ENCODE results near the gene RIF1. TPM values are rescaled to one million over a fixed set of nuclear protein-coding genes. Genes with fewer than 3 reads are reported as not detected.

RIF1 gene
- total and polyA plus RNA-seq, 7 donors, result 1.8 to 38.2 (median 31.3) TPM

DNA sequence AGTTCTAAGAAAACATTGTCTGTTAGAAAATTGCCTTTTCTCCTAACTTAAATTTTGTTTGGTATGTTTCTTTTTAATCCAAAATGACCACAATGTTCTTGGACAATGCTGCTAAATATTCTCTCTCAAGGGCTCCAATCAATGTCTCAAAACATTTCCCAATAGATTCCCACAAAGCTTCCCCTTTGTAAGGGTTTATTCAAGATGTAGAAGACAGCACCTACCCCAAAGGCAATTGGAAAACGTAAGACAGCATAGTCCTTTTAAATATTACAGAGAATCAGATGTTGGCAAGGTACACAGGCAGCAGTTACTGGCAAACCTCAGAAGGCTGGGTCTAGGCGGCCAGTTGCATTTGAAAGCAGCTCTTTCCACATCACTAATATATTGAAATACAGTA, 18.3 kb upstream of the RIF1 start:
- Histone ChIP-seq H3K27me3 (no peaks in the 10 kb centered on the region), H3K36me3 (no peaks in the 10 kb centered on the region), H3K4me3 (no peak overlapping the region), H3K27ac (no peak overlapping the region), H3K9me3 (no peaks in the 10 kb centered on the region), H3K4me1 (no peaks in the 10 kb centered on the region)
- TF ChIP-seq EP300 (IDR thresholded peaks at IDR 0.05) (no peak), POLR2AphosphoS5 (IDR thresholded peaks at IDR 0.05) (no peak), POLR2A (IDR thresholded peaks at IDR 0.05) (no peak)
- TF ChIP-seq, protein P1, sequence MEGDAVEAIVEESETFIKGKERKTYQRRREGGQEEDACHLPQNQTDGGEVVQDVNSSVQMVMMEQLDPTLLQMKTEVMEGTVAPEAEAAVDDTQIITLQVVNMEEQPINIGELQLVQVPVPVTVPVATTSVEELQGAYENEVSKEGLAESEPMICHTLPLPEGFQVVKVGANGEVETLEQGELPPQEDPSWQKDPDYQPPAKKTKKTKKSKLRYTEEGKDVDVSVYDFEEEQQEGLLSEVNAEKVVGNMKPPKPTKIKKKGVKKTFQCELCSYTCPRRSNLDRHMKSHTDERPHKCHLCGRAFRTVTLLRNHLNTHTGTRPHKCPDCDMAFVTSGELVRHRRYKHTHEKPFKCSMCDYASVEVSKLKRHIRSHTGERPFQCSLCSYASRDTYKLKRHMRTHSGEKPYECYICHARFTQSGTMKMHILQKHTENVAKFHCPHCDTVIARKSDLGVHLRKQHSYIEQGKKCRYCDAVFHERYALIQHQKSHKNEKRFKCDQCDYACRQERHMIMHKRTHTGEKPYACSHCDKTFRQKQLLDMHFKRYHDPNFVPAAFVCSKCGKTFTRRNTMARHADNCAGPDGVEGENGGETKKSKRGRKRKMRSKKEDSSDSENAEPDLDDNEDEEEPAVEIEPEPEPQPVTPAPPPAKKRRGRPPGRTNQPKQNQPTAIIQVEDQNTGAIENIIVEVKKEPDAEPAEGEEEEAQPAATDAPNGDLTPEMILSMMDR (IDR thresholded peaks at IDR 0.05), result no peak
- DNase-seq, result no peak
- 76 to 81% methylated on average over 2 of the region's 2 CpGs for WGBS, 2 donors
- intact Hi-C loops (cut with DNase I), result no loop called here

DNA sequence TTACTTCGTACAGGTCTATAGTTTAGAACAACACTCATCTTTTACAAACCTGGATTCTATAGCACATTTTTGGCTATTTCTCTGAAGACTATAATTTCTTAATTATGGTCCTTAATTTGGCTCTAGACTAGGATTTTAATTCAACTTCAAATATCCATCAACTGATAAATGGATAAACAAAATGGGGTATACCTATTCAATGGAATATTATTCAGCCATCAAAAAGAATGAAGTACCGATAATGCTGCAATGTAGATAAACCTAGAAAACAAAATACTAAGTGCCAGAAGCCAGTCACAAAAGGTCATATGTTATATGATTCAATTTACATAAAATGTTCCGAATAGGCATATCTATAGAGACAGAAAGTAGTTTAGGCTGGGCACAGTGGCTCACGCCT, 15.2 kb upstream of the RIF1 start:
- no peak overlapping the region for H3K4me3 ChIP-seq
- intact Hi-C loops (cut with DNase I), result no loop called here
- no peaks in the 10 kb centered on the region for H3K36me3 ChIP-seq
- no peaks in the 10 kb centered on the region for H3K27me3 ChIP-seq
- no peaks in the 10 kb centered on the region for H3K4me1 ChIP-seq
- H3K27ac ChIP-seq, result no peak overlapping the region
- no peak for TF ChIP-seq POLR2AphosphoS5 (IDR thresholded peaks at IDR 0.05)
- no peaks in the 10 kb centered on the region for H3K9me3 ChIP-seq
- 73 to 92% methylated on average over 4 of the region's 4 CpGs for WGBS, 2 donors
- DNase-seq, result no peak

DNA sequence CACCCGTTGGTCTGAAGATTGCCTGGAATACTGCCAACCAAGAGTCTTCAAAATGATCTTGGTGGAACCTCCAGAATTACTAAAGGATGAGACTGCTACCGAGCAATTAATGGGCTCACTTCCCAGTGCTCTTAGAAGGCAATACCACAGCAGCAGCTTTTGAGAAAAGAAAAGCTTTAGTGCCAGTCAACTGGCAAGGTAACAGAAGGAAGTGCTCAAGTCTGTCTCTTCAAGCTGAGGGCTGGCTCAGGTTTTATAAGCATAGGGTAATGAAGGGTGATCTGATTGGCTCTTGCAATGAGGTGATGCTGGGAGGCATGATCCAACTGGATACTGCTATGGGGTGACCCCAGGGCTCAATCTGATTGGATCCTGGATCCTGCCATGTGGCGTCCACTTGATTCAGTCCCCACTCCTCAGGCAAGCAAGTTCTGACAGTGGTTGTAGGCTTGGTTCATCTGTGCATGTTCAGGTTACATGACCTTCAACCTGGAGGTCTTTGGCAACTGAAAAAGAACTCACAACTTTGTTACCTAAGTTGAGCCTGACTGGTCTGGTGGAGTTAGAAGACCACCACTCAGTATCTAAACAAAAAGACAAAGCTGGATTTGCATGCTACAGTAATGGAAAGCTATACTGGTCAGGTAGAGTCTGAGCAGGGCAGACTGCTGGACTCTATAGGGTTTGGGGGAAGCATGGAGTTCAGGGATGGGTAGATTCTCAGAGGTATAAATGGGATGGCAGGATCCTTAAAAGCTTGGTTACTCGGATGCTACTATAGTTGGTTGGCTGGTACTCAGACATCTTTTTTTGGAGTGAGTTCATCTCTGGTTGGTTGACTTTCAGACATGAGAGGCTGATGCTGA, 14.0 kb upstream of the RIF1 start:
- Histone ChIP-seq H3K27me3 (no peaks in the 10 kb centered on the region), H3K27ac (no peak overlapping the region), H3K9me3 (no peaks in the 10 kb centered on the region), H3K4me3 (no peak overlapping the region), H3K36me3 (no peaks in the 10 kb centered on the region), H3K4me1 (no peaks in the 10 kb centered on the region)
- DNase-seq, result no peak
- WGBS, 2 donors, result 89% methylated on average over 4 of the region's 4 CpGs
- no peak for TF ChIP-seq EP300 (IDR thresholded peaks at IDR 0.05)
- no peak for TF ChIP-seq POLR2A (IDR thresholded peaks at IDR 0.05)
- no peak for TF ChIP-seq POLR2AphosphoS5 (IDR thresholded peaks at IDR 0.05)
- TF ChIP-seq, protein P1 (IDR thresholded peaks at IDR 0.05), result no peak
- intact Hi-C loops (cut with DNase I), result no loop called here

DNA sequence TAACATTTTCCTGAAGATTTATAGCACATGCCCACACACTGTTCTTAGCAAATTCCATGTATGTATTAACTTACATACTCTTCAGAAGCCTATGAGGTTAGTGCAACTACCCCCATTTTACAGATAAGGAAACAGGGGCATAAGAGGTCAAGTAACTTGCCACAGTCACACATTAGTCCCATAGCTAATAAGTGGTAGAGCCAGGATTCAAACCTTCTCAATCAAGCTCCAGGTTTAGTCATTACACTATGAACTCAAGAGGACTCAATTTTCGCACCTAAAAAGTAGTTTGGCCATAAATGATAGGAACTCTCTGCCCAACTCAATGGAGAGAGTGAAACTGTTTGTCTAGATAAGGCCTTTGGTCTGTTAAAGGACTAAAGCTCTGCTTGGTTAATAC, 9.7 kb upstream of the RIF1 start:
- no peaks in the 10 kb centered on the region for H3K9me3 ChIP-seq
- WGBS, 2 donors, result 90 to 98% methylated on average over 1 of the region's 1 CpG
- TF ChIP-seq POLR2A (IDR thresholded peaks at IDR 0.05) (no peak), EP300 (IDR thresholded peaks at IDR 0.05) (no peak), POLR2AphosphoS5 (IDR thresholded peaks at IDR 0.05) (no peak)
- TF ChIP-seq, protein P1 (IDR thresholded peaks at IDR 0.05), result no peak
- H3K4me3 ChIP-seq, result no peak overlapping the region
- no peak for DNase-seq
- H3K36me3 ChIP-seq, result no peaks in the 10 kb centered on the region
- H3K27me3 ChIP-seq, result no peaks in the 10 kb centered on the region
- no peak overlapping the region for H3K27ac ChIP-seq
- intact Hi-C loops (cut with DNase I), result no loop called here
- H3K4me1 ChIP-seq, result no peaks in the 10 kb centered on the region

DNA sequence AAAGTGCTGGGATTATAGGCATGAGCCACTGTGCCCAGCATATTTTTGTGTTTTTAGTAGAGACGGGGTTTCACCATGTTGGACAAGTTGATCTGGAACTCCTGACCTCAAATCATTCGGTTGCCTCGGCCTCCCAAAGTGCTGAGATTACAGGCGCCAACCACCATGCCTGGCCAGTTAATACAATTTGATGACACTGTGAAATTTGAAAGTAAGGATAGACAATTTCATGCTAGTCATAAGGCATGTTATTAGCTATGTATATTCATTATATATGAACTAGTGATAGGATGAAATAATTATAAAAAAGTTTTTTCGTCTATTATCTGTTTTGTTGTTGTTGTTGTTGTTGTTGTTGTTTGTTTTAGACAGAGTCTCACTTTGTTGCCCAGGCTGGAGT, 8.6 kb upstream of the RIF1 start:
- WGBS, 2 donors, result 93 to 97% methylated on average over 5 of the region's 5 CpGs
- no peak for DNase-seq
- Histone ChIP-seq H3K4me3 (no peak overlapping the region), H3K36me3 (no peaks in the 10 kb centered on the region), H3K27ac (no peak overlapping the region), H3K27me3 (no peaks in the 10 kb centered on the region), H3K4me1 (no peaks in the 10 kb centered on the region), H3K9me3 (no peaks in the 10 kb centered on the region)
- TF ChIP-seq POLR2A (IDR thresholded peaks at IDR 0.05) (no peak), EP300 (IDR thresholded peaks at IDR 0.05) (no peak), POLR2AphosphoS5 (IDR thresholded peaks at IDR 0.05) (no peak)
- TF ChIP-seq, protein P1 (IDR thresholded peaks at IDR 0.05), result no peak
- intact Hi-C loops (cut with DNase I), result no loop called here

Data from sigmoid colon (tissue), 7 donors.